Endothelial cell of umbilical vein (primary cell): ENCODE results near the gene VWA7. TPM values are rescaled to one million over a fixed set of nuclear protein-coding genes. Genes with fewer than 3 reads are reported as not detected.

Experiments used
- BruUV-seq: library from RNA; stranded (reverse); fragments of 400-500 nt; replicated peaks from 2 replicates; lab custom pipeline; 2021; lab: Mats Ljungman, UMichigan
- CTCF ChIA-PET: fragments of 300-600, 350-600 bp; sonication (Branson Sonifier 250); formaldehyde crosslinking; loops from one replicate; lab custom pipeline; 2021; ENCODE audit warnings: antibody characterized with exemption, inconsistent platforms; lab: Charles Lee
- POLR2A ChIA-PET: fragments of 300-600, 350-600 bp; sonication (Branson Sonifier 250); formaldehyde crosslinking; loops from one replicate; lab custom pipeline; 2021; ENCODE audit warnings: antibody characterized with exemption, inconsistent platforms; lab: Charles Lee
- DNase-seq: peaks from one replicate; pipeline ENCODE4 v3.0.0-alpha.2; 2011; ENCODE audit warnings: low read depth, low spot score
- FAIRE-seq: peaks from 2 replicates; lab custom pipeline; 2011; peaks lifted over from hg19 to GRCh38; lab: Jason Lieb, UNC
- H2AFZ ChIP-seq: 2 replicates; pipeline ENCODE4 v1.6.0; 2012; ENCODE audit warnings: low read depth, low read length, control low read depth, inconsistent platforms
- H3K27ac ChIP-seq: 2 replicates; pipeline ENCODE4 v1.5.1; 2011; ENCODE audit warnings: low read depth, mild to moderate bottlenecking, control low read depth, low read length, moderate library complexity; ENCODE audit not compliant: insufficient read depth
- H3K27me3 ChIP-seq, 2 experiments: 2 replicates each; pipeline versions ENCODE4 v1.6.0 to v1.6.1; 2011; ENCODE audit warnings: low read length in 2 of 2, mixed read lengths in 1 of 2; ENCODE audit not compliant: control insufficient read depth in 2 of 2, insufficient read depth in 2 of 2
- H3K36me3 ChIP-seq, 2 experiments: 2 replicates in 1 of 2; 3 replicates in 1 of 2; pipeline ENCODE4 v1.5.1; 2011; ENCODE audit warnings: low read length in 2 of 2, mild to moderate bottlenecking in 1 of 2, moderate library complexity in 1 of 2; ENCODE audit not compliant: control insufficient read depth in 2 of 2, insufficient read depth in 2 of 2; ENCODE audit errors: extremely low read depth in 1 of 2
- H3K4me1 ChIP-seq: 3 replicates; pipeline ENCODE4 v1.5.1; 2011; ENCODE audit warnings: mild to moderate bottlenecking, low read length; ENCODE audit not compliant: control insufficient read depth, insufficient read depth; ENCODE audit errors: extremely low read depth
- H3K4me2 ChIP-seq: 2 replicates; pipeline ENCODE4 v1.6.1; 2011; ENCODE audit warnings: low read length, control low read depth, mixed read lengths; ENCODE audit not compliant: insufficient read depth
- H3K4me3 ChIP-seq, 3 experiments: fragments of 200-600 bp in 1 of 3; sonication (generic), shearing (Covaris generic) in 1 of 3; replicated peaks in 1 of 3; 2 replicates each; pipeline ENCODE4 v1.5.1; 2011 to 2016; ENCODE audit warnings: control low read depth in 3 of 3, low read length in 3 of 3, mild to moderate bottlenecking in 2 of 3, inconsistent platforms in 1 of 3, low read depth in 1 of 3, moderate library complexity in 1 of 3; ENCODE audit not compliant: insufficient read depth in 1 of 3
- H3K79me2 ChIP-seq: 2 replicates; pipeline ENCODE4 v1.6.0; 2012; ENCODE audit warnings: low read length, inconsistent platforms; ENCODE audit not compliant: control insufficient read depth, insufficient read depth
- H3K9ac ChIP-seq: replicated peaks from 2 replicates; pipeline ENCODE3; 2011; ENCODE audit warnings: low read length, control low read depth; ENCODE audit not compliant: insufficient read depth; ENCODE audit errors: extremely low read depth
- H3K9me1 ChIP-seq: replicated peaks from 3 replicates; pipeline ENCODE4 v1.6.0; 2011; ENCODE audit warnings: mild to moderate bottlenecking, low read length; ENCODE audit not compliant: control insufficient read depth, insufficient read depth; ENCODE audit errors: extremely low read depth
- H3K9me3 ChIP-seq: replicated peaks from 2 replicates; pipeline ENCODE4 v1.5.1; 2012; ENCODE audit warnings: low read length, inconsistent platforms; ENCODE audit not compliant: control insufficient read depth, insufficient read depth
- H4K20me1 ChIP-seq: replicated peaks from 2 replicates; pipeline ENCODE3; 2011; ENCODE audit warnings: mild to moderate bottlenecking, low read length; ENCODE audit not compliant: control insufficient read depth, insufficient read depth; ENCODE audit errors: extremely low read depth
- EZH2 ChIP-seq: IDR thresholded peaks from 2 replicates; pipeline ENCODE4 v1.6.1; 2012; ENCODE audit warnings: borderline replicate concordance, low read depth, mild to moderate bottlenecking, moderate library complexity, low read length, inconsistent platforms; ENCODE audit not compliant: severe bottlenecking
- FOS ChIP-seq: IDR thresholded peaks from 2 replicates; pipeline ENCODE4 v1.6.1; 2011; ENCODE audit warnings: mild to moderate bottlenecking, low read length, moderate library complexity, borderline replicate concordance; ENCODE audit not compliant: insufficient read depth
- GATA2 ChIP-seq: IDR thresholded peaks from 2 replicates; pipeline ENCODE4 v1.7.0; 2011; ENCODE audit warnings: low read depth, mild to moderate bottlenecking, moderate library complexity, mixed read lengths, low read length; ENCODE audit not compliant: insufficient read length, insufficient read depth
- JUN ChIP-seq: IDR thresholded peaks from 2 replicates; pipeline ENCODE4 v1.6.1; 2011; ENCODE audit warnings: borderline replicate concordance, low read depth; ENCODE audit not compliant: insufficient read length, insufficient read depth
- MAX ChIP-seq: IDR thresholded peaks from 2 replicates; pipeline ENCODE4 v1.6.1; 2011; ENCODE audit not compliant: insufficient read depth, insufficient read length
- MYC ChIP-seq: IDR thresholded peaks from one replicate; pipeline ENCODE4 v1.6.1; 2011; ENCODE audit warnings: mild to moderate bottlenecking, low read depth, low read length
- POLR2A ChIP-seq: IDR thresholded peaks from 2 replicates; pipeline ENCODE4 v1.6.1; 2012; ENCODE audit warnings: low read depth, mild to moderate bottlenecking, control low read depth, low read length
- POLR2AphosphoS5 ChIP-seq: IDR thresholded peaks from 2 replicates; pipeline ENCODE4 v1.6.1; 2012; ENCODE audit warnings: low read depth, mild to moderate bottlenecking, control low read depth, low read length, moderate library complexity; ENCODE audit not compliant: insufficient read depth
- dilution Hi-C: fragments of 300-500 bp; cut with MboI; formaldehyde crosslinking; loops from one replicate; pipeline ENCODE4 v1.15.0; 2019; ENCODE audit warnings: low sequenced_read_pairs; ENCODE audit not compliant: extremely low pct_ligation_motif_present
- intact Hi-C: fragments of 100-400 bp; cut with micrococcal nuclease; formaldehyde crosslinking; loops from one replicate; pipeline ENCODE4 v1.10.0; 2022
- polyA plus RNA-seq, 4 experiments: library from polyadenylated mRNA; depleted of rRNA in 3 of 4; stranded (reverse) in 3 of 4; unstranded in 1 of 4; fragments of >200 nt; gene quantifications; 2 replicates each; pipeline versions ENCODE4 v1.2.1 to v1.2.3, GENCODE V29; 2011 to 2012; ENCODE audit warnings: missing spikeins in 1 of 4
- total RNA-seq: library from RNA; stranded (reverse); gene quantifications from 2 replicates; pipeline ENCODE4 v1.2.3, GENCODE V29; 2021
- TF ChIP-seq, protein P1 (sequence below), 2 donors: IDR thresholded peaks; 1 replicate in 1 of 2; 2 replicates in 1 of 2; pipeline ENCODE4 v1.5.1; 2011; ENCODE audit warnings: low read length in 2 of 2, mild to moderate bottlenecking in 2 of 2, moderate library complexity in 2 of 2, control low read depth in 1 of 2, inconsistent platforms in 1 of 2, low read depth in 1 of 2; ENCODE audit not compliant: insufficient read depth in 1 of 2; ENCODE audit errors: extremely low read depth in 1 of 2

VWA7 gene
- total and polyA plus RNA-seq, 2 donors (not counting 3 experiments of a cell fraction or from before 2014, with no cell fraction given): 0.11 to 0.51 TPM

- Histone ChIP-seq H3K4me1 (peaks cover 4% of the 10 kb centered on the region), H2AFZ (no peak overlapping the region), H3K9me3 (no peaks in the 10 kb centered on the region), H3K79me2 (no peaks in the 10 kb centered on the region), H3K27me3 (no peaks in the 10 kb centered on the region), H3K9me1 (no peaks in the 10 kb centered on the region), H3K4me2 (no peak overlapping the region), H4K20me1 (no peaks in the 10 kb centered on the region), H3K4me3 (no peak overlapping the region), H3K9ac (no peak overlapping the region), H3K27ac (no peak overlapping the region), H3K36me3 (peaks cover 8 to 46% of the 10 kb centered on the region in 2 experiments)
- dilution Hi-C loops (no loop called here), intact Hi-C loops (no loop called here)
- BruUV-seq: no TSS peak
- FAIRE-seq (no peak), DNase-seq (no peak)
- ChIA-PET POLR2A (no interaction called here), CTCF (no interaction called here)
- no peak for TF ChIP-seq MAX
- TF ChIP-seq MYC: no peak
- no peak for TF ChIP-seq GATA2
- TF ChIP-seq FOS: no peak
- TF ChIP-seq, protein P1, sequence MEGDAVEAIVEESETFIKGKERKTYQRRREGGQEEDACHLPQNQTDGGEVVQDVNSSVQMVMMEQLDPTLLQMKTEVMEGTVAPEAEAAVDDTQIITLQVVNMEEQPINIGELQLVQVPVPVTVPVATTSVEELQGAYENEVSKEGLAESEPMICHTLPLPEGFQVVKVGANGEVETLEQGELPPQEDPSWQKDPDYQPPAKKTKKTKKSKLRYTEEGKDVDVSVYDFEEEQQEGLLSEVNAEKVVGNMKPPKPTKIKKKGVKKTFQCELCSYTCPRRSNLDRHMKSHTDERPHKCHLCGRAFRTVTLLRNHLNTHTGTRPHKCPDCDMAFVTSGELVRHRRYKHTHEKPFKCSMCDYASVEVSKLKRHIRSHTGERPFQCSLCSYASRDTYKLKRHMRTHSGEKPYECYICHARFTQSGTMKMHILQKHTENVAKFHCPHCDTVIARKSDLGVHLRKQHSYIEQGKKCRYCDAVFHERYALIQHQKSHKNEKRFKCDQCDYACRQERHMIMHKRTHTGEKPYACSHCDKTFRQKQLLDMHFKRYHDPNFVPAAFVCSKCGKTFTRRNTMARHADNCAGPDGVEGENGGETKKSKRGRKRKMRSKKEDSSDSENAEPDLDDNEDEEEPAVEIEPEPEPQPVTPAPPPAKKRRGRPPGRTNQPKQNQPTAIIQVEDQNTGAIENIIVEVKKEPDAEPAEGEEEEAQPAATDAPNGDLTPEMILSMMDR (IDR thresholded peaks at IDR 0.05; ENCODE audit: extremely low read depth in 1 of 2, insufficient read depth in 1 of 2, low read depth in 1 of 2, low read length in 2 of 2): no peak
- no peak for TF ChIP-seq POLR2A
- no peak for TF ChIP-seq EZH2
- no peak for TF ChIP-seq JUN
- no peak for TF ChIP-seq POLR2AphosphoS5
These were observed 4.4 kb upstream of the VWA7 start for GRCh38 chr6:31781244-31782125.
